GM12872 (cell line): ENCODE data around the gene CMSS1.

Experiments used
- CTCF ChIP-seq: IDR thresholded peaks from 3 replicates; pipeline ENCODE4 v1.5.1; 2011; ENCODE audit warnings: low read depth, mild to moderate bottlenecking, low read length, moderate library complexity; ENCODE audit not compliant: insufficient read depth

CMSS1 gene

DNA sequence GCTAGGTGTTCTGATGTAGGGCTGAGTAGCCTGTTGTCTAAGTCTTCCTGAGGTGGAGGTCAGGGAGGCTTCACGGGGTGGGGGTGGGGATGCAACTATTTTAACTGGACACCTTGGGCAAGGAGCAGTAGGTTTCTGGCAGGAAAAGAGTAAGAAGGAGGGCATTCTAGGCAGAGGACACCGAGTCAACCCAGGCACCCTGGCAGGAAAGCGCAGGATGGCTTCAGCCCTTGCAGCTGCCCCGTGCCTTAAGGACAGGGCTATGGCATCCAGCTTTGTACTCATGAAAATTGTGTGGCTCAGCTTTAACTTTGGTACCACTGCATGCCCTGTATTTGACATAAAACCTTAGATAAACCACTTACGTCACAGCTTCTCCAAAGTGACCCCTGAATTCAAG, 303.0 kb downstream of the CMSS1 start:
- TF ChIP-seq CTCF, result no peak

DNA sequence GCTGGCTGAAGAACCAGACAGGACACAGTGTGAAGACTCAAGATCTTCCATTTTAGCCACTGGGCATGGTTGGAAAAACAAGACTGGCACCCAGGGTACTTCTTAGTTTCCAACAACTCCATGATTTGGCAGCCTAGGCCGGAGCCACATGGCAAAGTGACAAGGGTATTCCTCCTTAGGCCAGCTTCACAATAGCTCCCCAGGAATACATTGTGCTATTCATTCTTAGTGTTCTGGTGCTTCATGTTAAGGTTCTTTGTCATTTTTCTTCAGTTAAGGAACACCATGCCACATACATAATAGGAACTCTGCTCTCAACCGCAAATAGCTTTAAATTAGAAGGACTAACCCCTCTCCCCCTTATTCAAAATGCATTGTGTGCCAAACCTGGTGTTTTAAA, 304.7 kb downstream of the CMSS1 start:
- no peak for TF ChIP-seq CTCF

- TF ChIP-seq CTCF, result no peak
These were observed 305.4 kb downstream of the CMSS1 start for GRCh38 chr3:100123112-100123511.

DNA sequence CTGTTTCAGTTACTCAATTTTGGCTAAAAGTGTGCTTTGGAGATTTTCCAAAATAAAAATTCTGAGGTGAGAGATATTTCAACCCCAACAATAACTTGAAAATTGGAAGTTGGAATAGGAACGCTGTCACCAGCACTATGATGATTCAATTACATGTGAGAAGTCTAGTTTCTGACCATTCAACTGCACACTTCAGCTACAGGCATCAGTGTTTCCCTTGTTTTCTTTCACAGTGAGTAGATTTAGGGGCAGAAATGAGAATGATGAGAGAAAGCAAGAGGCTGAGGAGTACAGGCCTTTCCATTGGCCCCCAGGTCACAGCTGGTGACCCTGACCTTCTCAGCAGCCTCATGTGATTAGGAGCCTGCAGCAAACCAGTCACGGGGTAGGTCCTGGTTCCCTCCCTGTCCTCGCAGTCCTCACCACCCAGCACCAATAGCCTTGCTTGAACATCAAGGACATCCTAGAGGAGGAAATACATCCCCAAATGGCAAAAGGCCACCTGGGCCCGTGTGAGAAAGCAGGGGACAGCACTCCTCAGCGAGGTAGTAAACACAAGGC, 306.6 kb downstream of the CMSS1 start:
- TF ChIP-seq CTCF, result no peak

GRCh38 chr3:100125161-100125938, 307.7 kb downstream of the CMSS1 start:
- TF ChIP-seq CTCF, result no peak

- no peak for TF ChIP-seq CTCF
These were observed 310.1 kb downstream of the CMSS1 start for GRCh38 chr3:100127792-100128191.

DNA sequence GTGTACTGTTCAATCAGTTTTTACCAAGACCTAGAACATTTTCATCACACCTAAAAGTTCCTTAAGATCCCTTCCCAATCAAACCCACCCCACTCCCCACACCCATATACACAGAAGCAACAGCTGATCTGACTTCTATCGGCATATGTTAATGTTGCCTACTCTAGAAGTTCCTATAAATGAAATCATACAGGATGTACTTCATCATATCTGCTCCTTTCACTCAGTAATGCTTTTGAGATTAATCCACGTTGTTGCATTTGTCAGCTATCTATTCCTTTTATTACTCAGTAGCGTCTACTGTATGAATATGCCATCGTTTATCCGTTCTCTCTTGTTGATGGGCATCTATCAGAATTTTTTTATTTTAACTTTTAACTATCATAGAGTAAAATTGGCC, 310.9 kb downstream of the CMSS1 start:
- TF ChIP-seq CTCF, result no peak
